Ishikawa (cell line): ENCODE results near the gene SMIM31.

Experiments
- CEBPB ChIP-seq: IDR thresholded peaks from 2 replicates; pipeline ENCODE4 v1.6.1; 2012
- CREB1 ChIP-seq: IDR thresholded peaks from 2 replicates; pipeline ENCODE4 v1.6.1; 2012; ENCODE audit warnings: low read depth
- EGR1 ChIP-seq: IDR thresholded peaks from 2 replicates; pipeline ENCODE4 v1.6.1; 2012
- EP300 ChIP-seq: IDR thresholded peaks from 2 replicates; pipeline ENCODE4 v1.6.1; 2012; ENCODE audit warnings: borderline replicate concordance
- FOXM1 ChIP-seq: IDR thresholded peaks from 2 replicates; pipeline ENCODE4 v1.6.1; 2012; ENCODE audit warnings: low read depth, borderline replicate concordance
- MAX ChIP-seq: IDR thresholded peaks from 2 replicates; pipeline ENCODE4 v1.6.1; 2012
- NFIC ChIP-seq: IDR thresholded peaks from 2 replicates; pipeline ENCODE4 v1.6.1; 2012
- RAD21 ChIP-seq: IDR thresholded peaks from 2 replicates; pipeline ENCODE4 v1.6.1; 2012; ENCODE audit warnings: low read depth
- TAF1 ChIP-seq: IDR thresholded peaks from 2 replicates; pipeline ENCODE4 v1.6.1; 2012; ENCODE audit warnings: low read depth, mild to moderate bottlenecking
- TCF12 ChIP-seq: IDR thresholded peaks from 2 replicates; pipeline ENCODE4 v1.6.1; 2012; ENCODE audit warnings: low read depth
- TEAD4 ChIP-seq: IDR thresholded peaks from 2 replicates; pipeline ENCODE4 v1.6.1; 2012
- USF1 ChIP-seq: IDR thresholded peaks from 2 replicates; pipeline ENCODE4 v1.6.1; 2012
- YY1 ChIP-seq: IDR thresholded peaks from 2 replicates; pipeline ENCODE4 v1.6.1; 2012; ENCODE audit warnings: low read depth
- ZBTB7A ChIP-seq: IDR thresholded peaks from 2 replicates; pipeline ENCODE4 v1.6.1; 2012; ENCODE audit warnings: low read depth
- TF ChIP-seq, protein P1 (sequence below): IDR thresholded peaks from 2 replicates; pipeline ENCODE4 v1.6.1; 2012; ENCODE audit warnings: low read depth, mild to moderate bottlenecking

Gene SMIM31

GRCh38 chr4:164803702-164804101 lies 49.8 kb downstream of the SMIM31 start:
- TF ChIP-seq NFIC = no peak
- TF ChIP-seq ZBTB7A = no peak
- no peak for TF ChIP-seq EGR1
- TF ChIP-seq CREB1 = no peak
- TF ChIP-seq CEBPB = no peak
- TF ChIP-seq TCF12 = no peak
- TF ChIP-seq USF1 = no peak
- TF ChIP-seq RAD21 = no peak
- TF ChIP-seq, protein P1, sequence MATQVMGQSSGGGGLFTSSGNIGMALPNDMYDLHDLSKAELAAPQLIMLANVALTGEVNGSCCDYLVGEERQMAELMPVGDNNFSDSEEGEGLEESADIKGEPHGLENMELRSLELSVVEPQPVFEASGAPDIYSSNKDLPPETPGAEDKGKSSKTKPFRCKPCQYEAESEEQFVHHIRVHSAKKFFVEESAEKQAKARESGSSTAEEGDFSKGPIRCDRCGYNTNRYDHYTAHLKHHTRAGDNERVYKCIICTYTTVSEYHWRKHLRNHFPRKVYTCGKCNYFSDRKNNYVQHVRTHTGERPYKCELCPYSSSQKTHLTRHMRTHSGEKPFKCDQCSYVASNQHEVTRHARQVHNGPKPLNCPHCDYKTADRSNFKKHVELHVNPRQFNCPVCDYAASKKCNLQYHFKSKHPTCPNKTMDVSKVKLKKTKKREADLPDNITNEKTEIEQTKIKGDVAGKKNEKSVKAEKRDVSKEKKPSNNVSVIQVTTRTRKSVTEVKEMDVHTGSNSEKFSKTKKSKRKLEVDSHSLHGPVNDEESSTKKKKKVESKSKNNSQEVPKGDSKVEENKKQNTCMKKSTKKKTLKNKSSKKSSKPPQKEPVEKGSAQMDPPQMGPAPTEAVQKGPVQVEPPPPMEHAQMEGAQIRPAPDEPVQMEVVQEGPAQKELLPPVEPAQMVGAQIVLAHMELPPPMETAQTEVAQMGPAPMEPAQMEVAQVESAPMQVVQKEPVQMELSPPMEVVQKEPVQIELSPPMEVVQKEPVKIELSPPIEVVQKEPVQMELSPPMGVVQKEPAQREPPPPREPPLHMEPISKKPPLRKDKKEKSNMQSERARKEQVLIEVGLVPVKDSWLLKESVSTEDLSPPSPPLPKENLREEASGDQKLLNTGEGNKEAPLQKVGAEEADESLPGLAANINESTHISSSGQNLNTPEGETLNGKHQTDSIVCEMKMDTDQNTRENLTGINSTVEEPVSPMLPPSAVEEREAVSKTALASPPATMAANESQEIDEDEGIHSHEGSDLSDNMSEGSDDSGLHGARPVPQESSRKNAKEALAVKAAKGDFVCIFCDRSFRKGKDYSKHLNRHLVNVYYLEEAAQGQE = no peak
- TF ChIP-seq EP300 = no peak
- TF ChIP-seq YY1 = no peak
- TF ChIP-seq FOXM1 = no peak
- no peak for TF ChIP-seq MAX
- TF ChIP-seq TAF1 = no peak
- TF ChIP-seq TEAD4 = no peak

DNA sequence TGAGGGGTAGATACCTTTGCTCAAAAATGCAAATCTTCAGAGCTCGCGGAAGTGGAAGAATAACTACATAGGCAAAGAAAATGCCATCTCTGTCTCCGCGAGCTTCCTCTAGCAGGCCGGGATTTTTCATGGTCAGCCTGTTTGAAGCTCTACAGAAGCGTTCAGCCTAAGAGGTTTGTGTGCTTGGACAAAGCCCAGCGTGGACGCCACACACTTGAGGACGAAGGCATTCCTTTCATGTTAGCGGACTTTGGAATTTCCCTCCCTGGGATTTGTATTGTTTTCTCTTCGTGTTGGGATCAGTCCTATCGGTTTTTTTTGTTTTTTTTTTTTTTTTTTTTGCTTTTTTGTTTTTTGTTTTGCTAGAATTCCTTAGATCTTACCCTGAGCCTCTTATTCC lies 53.7 kb downstream of the SMIM31 start:
- TF ChIP-seq EGR1 (no peak), ZBTB7A (no peak), FOXM1 (no peak), MAX (no peak), USF1 (no peak), YY1 (no peak), CREB1 (no peak), NFIC (no peak), CEBPB (no peak), EP300 (no peak), TCF12 (no peak), RAD21 (no peak), TAF1 (no peak), TEAD4 (no peak)
- TF ChIP-seq, protein P1 = no peak

DNA sequence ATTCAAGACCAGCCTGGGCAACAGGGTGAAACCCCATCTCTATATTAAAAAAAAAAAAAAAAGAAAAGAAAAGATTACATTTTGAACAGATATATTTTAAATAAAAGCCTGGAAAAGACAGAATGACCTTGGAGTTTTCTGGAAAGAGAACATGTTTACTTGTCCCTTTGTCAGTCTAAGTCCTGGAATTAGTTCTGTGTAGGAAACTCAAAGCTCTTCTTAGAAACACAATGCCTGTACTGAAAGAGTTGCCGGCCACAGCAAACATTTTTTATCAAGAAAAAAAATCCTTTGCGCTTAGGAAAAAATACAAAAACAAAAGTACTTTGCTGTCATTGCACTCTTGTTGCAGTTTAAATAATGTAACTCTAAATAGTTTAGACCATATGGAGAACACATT lies 59.6 kb downstream of the SMIM31 start:
- TF ChIP-seq YY1 = no peak
- TF ChIP-seq FOXM1 = no peak
- no peak for TF ChIP-seq EP300
- no peak for TF ChIP-seq TAF1
- no peak for TF ChIP-seq TCF12
- no peak for TF ChIP-seq CREB1
- TF ChIP-seq CEBPB = no peak
- no peak for TF ChIP-seq USF1
- no peak for TF ChIP-seq MAX
- no peak for TF ChIP-seq ZBTB7A
- no peak for TF ChIP-seq NFIC
- no peak for TF ChIP-seq EGR1
- TF ChIP-seq TEAD4 = no peak
- TF ChIP-seq RAD21 = no peak

GRCh38 chr4:164815711-164816110 lies 61.8 kb downstream of the SMIM31 start:
- TF ChIP-seq FOXM1 = no peak
- TF ChIP-seq CEBPB = no peak
- no peak for TF ChIP-seq EP300
- no peak for TF ChIP-seq USF1
- TF ChIP-seq YY1 = no peak
- no peak for TF ChIP-seq RAD21
- TF ChIP-seq EGR1 = no peak
- no peak for TF ChIP-seq TCF12
- no peak for TF ChIP-seq NFIC
- no peak for TF ChIP-seq TEAD4
- TF ChIP-seq CREB1 = no peak
- no peak for TF ChIP-seq TAF1
- TF ChIP-seq, protein P1 = no peak
- no peak for TF ChIP-seq MAX
- TF ChIP-seq ZBTB7A = no peak
